IMR-90 (cell line): ENCODE results near the gene CCDC182. TPM values are rescaled to one million over a fixed set of nuclear protein-coding genes. Genes with fewer than 3 reads are reported as not detected.

Source experiments
- ATAC-seq: fragments of 200-7000 bp; cut with Tn5 transposase; 2 replicates; pipeline ENCODE4 v1.9.1; 2020; ENCODE audit warnings: low read depth, mild to moderate bottlenecking, moderate library complexity
- BruUV-seq: library from RNA; stranded (reverse); fragments of 400-500 nt; replicated peaks from 2 replicates; lab custom pipeline; 2021; lab: Mats Ljungman, UMichigan
- CTCF ChIA-PET: fragments of 300-600 bp; formaldehyde crosslinking; extraction: SDS; loops from one replicate; lab custom pipeline; 2021; ENCODE audit warnings: antibody characterized with exemption; lab: Yijun Ruan, JAX
- POLR2A ChIA-PET: fragments of 300-600 bp; sonication (Branson Sonifier 250); formaldehyde crosslinking; loops from one replicate; lab custom pipeline; 2022; ENCODE audit warnings: antibody characterized with exemption; ENCODE audit not compliant: unreplicated experiment; lab: Charles Lee
- DNase-seq: peaks from one replicate; pipeline ENCODE4 v3.0.0; 2013
- H2AFZ ChIP-seq: replicated peaks from 2 replicates; pipeline ENCODE3; 2013; ENCODE audit warnings: low read length, mild to moderate bottlenecking; ENCODE audit not compliant: poor library complexity
- H2AK5ac ChIP-seq: 2 replicates; pipeline ENCODE4 v1.6.1; 2013; ENCODE audit warnings: low read depth, low read length, inconsistent platforms
- H2AK9ac ChIP-seq: replicated peaks from 2 replicates; pipeline ENCODE3; 2013; ENCODE audit warnings: mild to moderate bottlenecking, low read depth, low read length, moderate library complexity; ENCODE audit not compliant: poor library complexity
- H2BK120ac ChIP-seq: 2 replicates; pipeline ENCODE4 v1.6.1; 2013; ENCODE audit warnings: low read depth, low read length, inconsistent platforms
- H2BK15ac ChIP-seq: 3 replicates; pipeline ENCODE4 v1.6.1; 2013; ENCODE audit warnings: low read depth, low read length, inconsistent platforms
- H2BK20ac ChIP-seq: 2 replicates; pipeline ENCODE4 v1.6.1; 2013; ENCODE audit warnings: low read depth, mild to moderate bottlenecking, inconsistent platforms, low read length, moderate library complexity
- H2BK5ac ChIP-seq: 2 replicates; pipeline ENCODE4 v1.6.1; 2013; ENCODE audit warnings: mild to moderate bottlenecking, low read depth, low read length, inconsistent platforms; ENCODE audit not compliant: poor library complexity, severe bottlenecking
- H3K14ac ChIP-seq: replicated peaks from 2 replicates; pipeline ENCODE4 v1.6.1; 2013; ENCODE audit warnings: low read depth, low read length, inconsistent platforms
- H3K18ac ChIP-seq: 2 replicates; pipeline ENCODE4 v1.6.1; 2013; ENCODE audit warnings: low read depth, low read length, control low read depth
- H3K23ac ChIP-seq: 2 replicates; pipeline ENCODE4 v1.6.1; 2013; ENCODE audit warnings: low read depth, low read length, inconsistent platforms
- H3K27ac ChIP-seq: 2 replicates; pipeline ENCODE4 v1.5.1; 2013; ENCODE audit warnings: mild to moderate bottlenecking, control low read depth, low read length; ENCODE audit not compliant: insufficient read depth
- H3K27me3 ChIP-seq: 2 replicates; pipeline ENCODE4 v1.6.1; 2013; ENCODE audit warnings: low read length; ENCODE audit not compliant: control insufficient read depth, insufficient read depth
- H3K36me3 ChIP-seq: 2 replicates; pipeline ENCODE4 v1.6.1; 2013; ENCODE audit warnings: low read length, mixed read lengths; ENCODE audit not compliant: control insufficient read depth, insufficient read depth
- H3K4ac ChIP-seq: 2 replicates; pipeline ENCODE4 v1.6.1; 2013; ENCODE audit warnings: low read depth, low read length, inconsistent platforms
- H3K4me1 ChIP-seq: 2 replicates; pipeline ENCODE4 v1.6.1; 2013; ENCODE audit warnings: low read length, mixed read lengths; ENCODE audit not compliant: control insufficient read depth, insufficient read depth
- H3K4me2 ChIP-seq: 2 replicates; pipeline ENCODE4 v1.6.1; 2013; ENCODE audit warnings: low read depth, mild to moderate bottlenecking, control low read depth, low read length, moderate library complexity
- H3K4me3 ChIP-seq: 2 replicates; pipeline ENCODE4 v1.5.1; 2013; ENCODE audit warnings: low read depth, mild to moderate bottlenecking, control low read depth, low read length, moderate library complexity; ENCODE audit not compliant: insufficient read depth
- H3K56ac ChIP-seq: 2 replicates; pipeline ENCODE4 v1.6.1; 2013; ENCODE audit warnings: low read length, inconsistent platforms; ENCODE audit not compliant: insufficient read depth; ENCODE audit errors: extremely low read depth
- H3K79me1 ChIP-seq, 2 experiments: 2 replicates each; pipeline ENCODE4 v1.6.1; 2013; ENCODE audit warnings: low read length in 2 of 2, inconsistent platforms in 1 of 2, low read depth in 1 of 2
- H3K9ac ChIP-seq: 2 replicates; pipeline ENCODE4 v1.6.1; 2013; ENCODE audit warnings: low read depth, low read length, control low read depth
- H3K9me1 ChIP-seq: 2 replicates; pipeline ENCODE4 v1.6.1; 2013; ENCODE audit warnings: low read length, inconsistent platforms; ENCODE audit not compliant: insufficient read depth
- H3K9me3 ChIP-seq: 2 replicates; pipeline ENCODE4 v1.6.1; 2013; ENCODE audit warnings: low read length; ENCODE audit not compliant: control insufficient read depth, insufficient read depth
- H4K20me1 ChIP-seq: 2 replicates; pipeline ENCODE4 v1.6.1; 2013; ENCODE audit warnings: low read length, inconsistent platforms; ENCODE audit not compliant: insufficient read depth
- H4K5ac ChIP-seq: 2 replicates; pipeline ENCODE4 v1.6.1; 2013; ENCODE audit warnings: mild to moderate bottlenecking, low read depth, low read length, control low read depth
- H4K8ac ChIP-seq, 2 experiments: 2 replicates each; pipeline ENCODE4 v1.6.1; 2013; ENCODE audit warnings: low read depth in 2 of 2, low read length in 2 of 2, control low read depth in 1 of 2, inconsistent platforms in 1 of 2
- H4K91ac ChIP-seq: 2 replicates; pipeline ENCODE4 v1.6.1; 2013; ENCODE audit warnings: low read depth, low read length, inconsistent platforms; ENCODE audit not compliant: insufficient read depth
- CEBPB ChIP-seq: IDR thresholded peaks from 2 replicates; pipeline ENCODE4 v1.6.1; 2012; ENCODE audit warnings: low read depth, low read length, improper control_type of control experiment
- CHD1 ChIP-seq: IDR thresholded peaks from 2 replicates; pipeline ENCODE4 v1.6.1; 2012; ENCODE audit warnings: low read depth, low read length, improper control_type of control experiment
- FOS ChIP-seq: fragments of 150-350 bp; IDR thresholded peaks from 2 replicates; pipeline ENCODE4 v1.6.1; 2016; ENCODE audit warnings: low read depth, low read length
- MXI1 ChIP-seq: IDR thresholded peaks from 2 replicates; pipeline ENCODE4 v1.6.1; 2012; ENCODE audit warnings: low read depth, mild to moderate bottlenecking, low read length, moderate library complexity, borderline replicate concordance
- NFE2L2 ChIP-seq: fragments of 150-350 bp; IDR thresholded peaks from 2 replicates; pipeline ENCODE4 v1.6.1; 2016; ENCODE audit warnings: low read depth, mild to moderate bottlenecking, low read length
- POLR2A ChIP-seq: IDR thresholded peaks from 2 replicates; pipeline ENCODE4 v1.6.1; 2012; ENCODE audit warnings: mild to moderate bottlenecking, low read depth, low read length
- RAD21 ChIP-seq: IDR thresholded peaks from 2 replicates; pipeline ENCODE4 v1.6.1; 2012; ENCODE audit warnings: low read length, improper control_type of control experiment
- SMC3 ChIP-seq: fragments of 150-350 bp; IDR thresholded peaks from 2 replicates; pipeline ENCODE4 v1.6.1; 2016; ENCODE audit warnings: low read depth, mild to moderate bottlenecking, antibody characterized with exemption, low read length, moderate library complexity
- WGBS, 2 experiments: methylation state at CpG; one replicate each; pipeline versions ENCODE4 v1.1.5 to v1.1.7; 2013; ENCODE audit warnings: missing lambda C conversion rate in 2 of 2; ENCODE audit not compliant: insufficient read length in 1 of 2; ENCODE audit errors: extremely low coverage in 2 of 2; 5-methylcytosine and 5-hydroxymethylcytosine counted together
- dilution Hi-C: fragments of 300-500 bp; cut with HindIII; formaldehyde crosslinking; loops from one replicate; pipeline ENCODE4 v1.14.3; 2018; ENCODE audit warnings: low sequenced_read_pairs; ENCODE audit not compliant: unreplicated experiment
- in situ Hi-C: fragments of 300-500 bp; cut with MboI; formaldehyde crosslinking; loops from 3 replicates; pipeline ENCODE4 v1.14.3; 2019; ENCODE audit warnings: low sequenced_read_pairs, inconsistent platforms, mixed read lengths
- intact Hi-C: fragments of 100-400 bp; cut with micrococcal nuclease; formaldehyde crosslinking; loops from 2 replicates; pipeline ENCODE4 v1.10.0; 2022
- polyA plus RNA-seq, 3 experiments: library from polyadenylated mRNA; depleted of rRNA; stranded (reverse); fragments of >200 nt; gene quantifications; 2 replicates each; pipeline ENCODE4 v1.2.3, GENCODE V29; 2012; ENCODE audit warnings: low replicate concordance in 1 of 3
- total RNA-seq: library from RNA; depleted of rRNA; stranded (reverse); fragments of >200 nt; gene quantifications from 2 replicates; pipeline ENCODE4 v1.2.3, GENCODE V29; 2012
- TF ChIP-seq, protein P1 (sequence below): fragments of 150-350 bp; IDR thresholded peaks from 2 replicates; pipeline ENCODE4 v1.6.1; 2016; ENCODE audit warnings: low read depth, mild to moderate bottlenecking, low read length, moderate library complexity, borderline replicate concordance

Gene CCDC182
- total and polyA plus RNA-seq, 2 of the 4 experiments (the other 2 are of a cell fraction): not detected

DNA sequence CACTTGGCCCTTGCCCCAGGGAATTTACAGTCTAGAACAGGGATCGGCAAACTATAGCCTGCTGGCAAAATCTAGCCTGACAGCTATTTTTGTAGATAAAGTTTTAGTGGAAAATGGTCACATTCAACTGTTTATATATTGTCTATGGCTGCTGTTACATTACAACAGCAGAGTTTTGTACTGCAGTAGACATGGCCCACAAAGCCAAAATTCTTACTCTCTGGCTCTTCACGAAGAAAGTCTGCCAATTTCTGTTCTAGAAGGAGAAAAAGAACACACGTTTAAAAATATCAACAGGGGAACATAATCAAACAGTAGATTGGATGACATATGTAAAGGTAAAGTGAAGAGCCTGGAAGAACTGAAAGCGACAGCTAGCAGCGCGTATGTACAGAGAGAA lies 33.2 kb upstream of the CCDC182 start:
- Histone ChIP-seq H3K14ac (no peak overlapping the region), H4K8ac (no peak overlapping the region), H4K91ac (no peak overlapping the region), H3K27ac (no peak overlapping the region), H3K27me3 (peaks cover 49% of the 10 kb centered on the region), H4K5ac (no peak overlapping the region), H4K20me1 (no peaks in the 10 kb centered on the region), H2AK9ac (no peak overlapping the region), H2BK15ac (no peak overlapping the region), H3K56ac (no peak overlapping the region), H2AFZ (no peak overlapping the region), H3K79me1 (no peaks in the 10 kb centered on the region), H2BK20ac (no peak overlapping the region), H3K9me1 (no peaks in the 10 kb centered on the region), H3K18ac (no peak overlapping the region), H3K4ac (no peak overlapping the region), H3K4me1 (peaks cover 2% of the 10 kb centered on the region; the same call in 1 of the 2 replicates), H3K4me3 (no peak overlapping the region), H3K23ac (no peak overlapping the region), H3K9me3 (no peaks in the 10 kb centered on the region), H3K36me3 (no peaks in the 10 kb centered on the region), H2BK5ac (no peak overlapping the region), H3K9ac (no peak overlapping the region), H2AK5ac (no peak overlapping the region), H3K4me2 (no peak overlapping the region), H2BK120ac (no peak overlapping the region)
- intact Hi-C loops (no loop called here), in situ Hi-C loops (no loop called here), dilution Hi-C loops (no loop called here)
- ATAC-seq (no peak), DNase-seq (no peak)
- BruUV-seq: no TSS peak
- ChIA-PET CTCF (no interaction called here), POLR2A (no interaction called here)
- TF ChIP-seq RAD21 (no peak), MXI1 (no peak), FOS (no peak), SMC3 (no peak), CHD1 (no peak), CEBPB (no peak), POLR2A (no peak), NFE2L2 (no peak)
- TF ChIP-seq, protein P1, sequence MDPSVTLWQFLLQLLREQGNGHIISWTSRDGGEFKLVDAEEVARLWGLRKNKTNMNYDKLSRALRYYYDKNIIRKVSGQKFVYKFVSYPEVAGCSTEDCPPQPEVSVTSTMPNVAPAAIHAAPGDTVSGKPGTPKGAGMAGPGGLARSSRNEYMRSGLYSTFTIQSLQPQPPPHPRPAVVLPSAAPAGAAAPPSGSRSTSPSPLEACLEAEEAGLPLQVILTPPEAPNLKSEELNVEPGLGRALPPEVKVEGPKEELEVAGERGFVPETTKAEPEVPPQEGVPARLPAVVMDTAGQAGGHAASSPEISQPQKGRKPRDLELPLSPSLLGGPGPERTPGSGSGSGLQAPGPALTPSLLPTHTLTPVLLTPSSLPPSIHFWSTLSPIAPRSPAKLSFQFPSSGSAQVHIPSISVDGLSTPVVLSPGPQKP: no peak
- WGBS, 2 experiments: no CpG with 5 or more reads among the region's 6 CpGs
